ENCODE measurements around the gene AGBL5. TPM values are rescaled to one million over a fixed set of nuclear protein-coding genes. Genes with fewer than 3 reads are reported as not detected.

AGBL5 gene
- total RNA-seq, 2 donors from 2014 or later = 56.9 to 76.1 TPM

GRCh38 chr2:27025861-27026851 lies 25.3 kb upstream of the AGBL5 start:
- Histone ChIP-seq H3K9me3 (ENCODE audit: control insufficient read depth, low read length) (no peaks in the 10 kb centered on the region), H3K4me1 (ENCODE audit: control insufficient read depth, insufficient read depth, low read length) (no peaks in the 10 kb centered on the region), H3K27me3 (ENCODE audit: control insufficient read depth, insufficient read depth, low read length, poor library complexity, severe bottlenecking) (no peaks in the 10 kb centered on the region), H3K9ac (ENCODE audit: extremely low read depth, low read length, poor library complexity, severe bottlenecking) (no peak overlapping the region), H3K27ac (ENCODE audit: low read depth, low read length) (no peak overlapping the region), H3K36me3 (ENCODE audit: control insufficient read depth, insufficient read depth, low read length) (peaks cover 20% of the 10 kb centered on the region), H3K4me3 (ENCODE audit: low read length) (no peak overlapping the region)
- H3K27ac Mint-ChIP-seq = no peak overlapping the region
- peaks cover 2% of the 10 kb centered on the region for H3K36me3 Mint-ChIP-seq (ENCODE audit: low read depth)
- TF ChIP-seq CTCF (conservative IDR thresholded peaks at IDR 0.05) = no peak
- no peaks in the 10 kb centered on the region for H3K9me3 Mint-ChIP-seq
- 93 to 96% methylated on average over 7 to 24 of the region's 24 CpGs for WGBS, 2 experiments (ENCODE audit: insufficient coverage in 1 of 2, insufficient read length in 1 of 2)
- no peak for DNase-seq
- no peaks in the 10 kb centered on the region for H3K4me1 Mint-ChIP-seq
- no peak overlapping the region for H3K4me3 Mint-ChIP-seq
- no peaks in the 10 kb centered on the region for H3K27me3 Mint-ChIP-seq (ENCODE audit: insufficient read depth)

GRCh38 chr2:27027211-27027651 lies 24.2 kb upstream of the AGBL5 start:
- H3K9ac ChIP-seq (ENCODE audit: extremely low read depth, low read length, poor library complexity, severe bottlenecking) = no peak overlapping the region
- TF ChIP-seq CTCF (conservative IDR thresholded peaks at IDR 0.05) = no peak
- no peak for DNase-seq
- no peaks in the 10 kb centered on the region for H3K4me1 ChIP-seq (ENCODE audit: control insufficient read depth, insufficient read depth, low read length)
- no peak overlapping the region for H3K4me3 ChIP-seq (ENCODE audit: low read length)
- 95 to 98% methylated on average over 5 to 10 of the region's 10 CpGs for WGBS, 2 experiments (ENCODE audit: insufficient coverage in 1 of 2, insufficient read length in 1 of 2)
- H3K27me3 ChIP-seq (ENCODE audit: control insufficient read depth, insufficient read depth, low read length, poor library complexity, severe bottlenecking) = no peaks in the 10 kb centered on the region
- Mint-ChIP-seq H3K9me3 (no peaks in the 10 kb centered on the region), H3K4me1 (peaks cover 2% of the 10 kb centered on the region), H3K27ac (peak overlapping the region; percentile 52), H3K27me3 (ENCODE audit: insufficient read depth) (no peaks in the 10 kb centered on the region), H3K36me3 (ENCODE audit: low read depth) (peaks cover 2% of the 10 kb centered on the region), H3K4me3 (no peak overlapping the region)
- H3K9me3 ChIP-seq (ENCODE audit: control insufficient read depth, low read length) = no peaks in the 10 kb centered on the region
- no peak overlapping the region for H3K27ac ChIP-seq (ENCODE audit: low read depth, low read length)
- peaks cover 20% of the 10 kb centered on the region for H3K36me3 ChIP-seq (ENCODE audit: control insufficient read depth, insufficient read depth, low read length)

- Mint-ChIP-seq H3K27me3 (ENCODE audit: insufficient read depth) (no peaks in the 10 kb centered on the region), H3K4me1 (peaks cover 9% of the 10 kb centered on the region)
Measured at GRCh38 chr2:27029051-27029450, 22.4 kb upstream of the AGBL5 start.

More at GRCh38 chr2:27029051-27029450, 22.4 kb upstream of the AGBL5 start:
- Mint-ChIP-seq H3K27ac (no peak overlapping the region), H3K4me3 (no peak overlapping the region), H3K9me3 (no peaks in the 10 kb centered on the region), H3K36me3 (ENCODE audit: low read depth) (peaks cover under 1% of the 10 kb centered on the region)
- peaks cover 12% of the 10 kb centered on the region for H3K36me3 ChIP-seq (ENCODE audit: control insufficient read depth, insufficient read depth, low read length)
- 80 to 87% methylated on average over 2 of the region's 2 CpGs for WGBS, 2 experiments (ENCODE audit: insufficient coverage in 1 of 2, insufficient read length in 1 of 2)
- no peak for DNase-seq
- no peak for TF ChIP-seq CTCF (conservative IDR thresholded peaks at IDR 0.05)
- no peaks in the 10 kb centered on the region for H3K9me3 ChIP-seq (ENCODE audit: control insufficient read depth, low read length)
- H3K27me3 ChIP-seq (ENCODE audit: control insufficient read depth, insufficient read depth, low read length, poor library complexity, severe bottlenecking) = no peaks in the 10 kb centered on the region
- no peak overlapping the region for H3K4me3 ChIP-seq (ENCODE audit: low read length)
- peaks cover 4% of the 10 kb centered on the region for H3K4me1 ChIP-seq (ENCODE audit: control insufficient read depth, insufficient read depth, low read length)
- no peak overlapping the region for H3K9ac ChIP-seq (ENCODE audit: extremely low read depth, low read length, poor library complexity, severe bottlenecking)
- H3K27ac ChIP-seq (ENCODE audit: low read depth, low read length) = no peak overlapping the region

Measured in endodermal cell (in vitro differentiated cells).